GM12864 (cell line): ENCODE results near the gene GRHPR.

Experiments
- DNase-seq: peaks from one replicate; pipeline ENCODE4 v3.0.0-alpha.2; 2011; ENCODE audit warnings: low read depth
- H3K4me3 ChIP-seq: 2 replicates; pipeline ENCODE4 v1.5.1; 2011; ENCODE audit warnings: mild to moderate bottlenecking, low read depth, low read length, control low read depth
- TF ChIP-seq, protein P1 (sequence below): IDR thresholded peaks from 2 replicates; pipeline ENCODE4 v1.5.1; 2011; ENCODE audit warnings: low read depth, mild to moderate bottlenecking, moderate library complexity, low read length, control low read depth, inconsistent platforms; ENCODE audit errors: missing control alignments

Gene GRHPR

DNA sequence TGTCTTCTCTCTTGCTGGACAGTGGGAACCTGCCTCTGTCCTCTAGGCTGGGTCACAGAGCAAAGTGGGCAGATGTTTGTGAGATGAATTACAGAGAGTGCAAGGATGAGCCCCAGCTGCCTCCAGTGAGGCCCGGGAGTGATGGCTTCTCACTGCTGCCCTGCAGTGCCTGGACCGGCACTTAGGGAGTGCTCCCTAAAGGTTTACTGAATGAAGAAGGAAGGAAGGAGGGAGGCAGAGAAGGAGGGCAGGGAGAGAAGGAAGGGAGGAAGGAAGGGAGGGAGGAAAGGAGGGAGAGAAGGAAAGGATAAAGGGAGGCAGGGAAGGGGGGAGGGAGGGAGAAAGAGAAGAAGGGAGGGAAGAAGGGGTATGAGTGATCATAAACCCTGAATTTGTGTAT lies 42.7 kb upstream of the GRHPR start:
- H3K4me3 ChIP-seq = no peak overlapping the region; the same call in 1 of the 2 replicates
- TF ChIP-seq, protein P1, sequence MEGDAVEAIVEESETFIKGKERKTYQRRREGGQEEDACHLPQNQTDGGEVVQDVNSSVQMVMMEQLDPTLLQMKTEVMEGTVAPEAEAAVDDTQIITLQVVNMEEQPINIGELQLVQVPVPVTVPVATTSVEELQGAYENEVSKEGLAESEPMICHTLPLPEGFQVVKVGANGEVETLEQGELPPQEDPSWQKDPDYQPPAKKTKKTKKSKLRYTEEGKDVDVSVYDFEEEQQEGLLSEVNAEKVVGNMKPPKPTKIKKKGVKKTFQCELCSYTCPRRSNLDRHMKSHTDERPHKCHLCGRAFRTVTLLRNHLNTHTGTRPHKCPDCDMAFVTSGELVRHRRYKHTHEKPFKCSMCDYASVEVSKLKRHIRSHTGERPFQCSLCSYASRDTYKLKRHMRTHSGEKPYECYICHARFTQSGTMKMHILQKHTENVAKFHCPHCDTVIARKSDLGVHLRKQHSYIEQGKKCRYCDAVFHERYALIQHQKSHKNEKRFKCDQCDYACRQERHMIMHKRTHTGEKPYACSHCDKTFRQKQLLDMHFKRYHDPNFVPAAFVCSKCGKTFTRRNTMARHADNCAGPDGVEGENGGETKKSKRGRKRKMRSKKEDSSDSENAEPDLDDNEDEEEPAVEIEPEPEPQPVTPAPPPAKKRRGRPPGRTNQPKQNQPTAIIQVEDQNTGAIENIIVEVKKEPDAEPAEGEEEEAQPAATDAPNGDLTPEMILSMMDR = no peak
- no peak for DNase-seq

DNA sequence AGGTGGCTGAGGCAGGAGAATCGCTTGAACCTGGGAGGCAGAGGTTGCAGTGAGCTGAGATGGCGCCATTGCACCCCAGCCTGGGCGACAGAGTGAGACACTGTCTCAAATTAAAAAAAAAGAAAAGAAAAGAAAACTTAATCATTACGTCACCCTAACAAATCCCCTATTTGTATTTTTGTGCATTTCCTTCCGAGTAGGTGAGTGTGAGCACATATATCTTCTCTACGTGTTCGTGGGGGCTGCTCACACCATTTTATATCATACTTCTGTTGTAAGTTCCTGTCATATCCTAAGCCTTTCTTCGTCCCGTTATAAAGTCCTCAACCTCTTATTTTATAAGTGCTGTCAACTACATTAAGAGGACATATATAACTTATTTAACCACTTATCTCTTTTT lies 41.9 kb upstream of the GRHPR start:
- no peak for DNase-seq
- H3K4me3 ChIP-seq = no peak overlapping the region
- TF ChIP-seq, protein P1 = no peak

DNA sequence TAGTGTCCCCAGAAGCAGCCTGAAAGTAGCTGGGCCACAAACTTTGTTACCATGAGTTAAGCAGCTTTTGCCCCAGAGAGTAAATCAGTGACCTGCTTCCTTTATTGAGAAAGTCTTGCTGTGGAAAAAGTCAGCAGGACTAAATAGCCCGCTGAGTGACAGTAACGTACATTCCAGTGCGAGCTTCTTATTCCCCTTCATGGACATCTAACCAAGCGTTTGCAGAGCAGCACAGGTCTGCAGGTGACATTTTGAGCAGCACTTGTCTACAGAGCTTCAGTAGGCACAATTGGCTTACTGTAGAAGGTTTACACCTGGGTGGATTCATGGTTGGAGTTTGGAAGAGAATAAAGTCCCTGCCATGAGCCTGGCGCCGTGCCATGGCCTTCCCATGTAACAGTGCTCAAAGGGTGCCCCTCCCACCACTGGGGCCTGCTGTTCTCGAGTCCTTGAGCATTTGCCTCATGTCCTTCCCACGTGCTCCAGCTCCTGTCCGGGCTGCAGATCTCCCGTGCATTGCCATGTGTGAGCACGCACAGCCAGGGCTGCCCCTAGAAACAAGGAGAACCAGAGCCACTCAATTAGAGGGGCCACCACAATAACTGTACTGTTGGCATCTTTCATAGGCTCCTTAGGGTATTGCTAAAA lies 41.3 kb upstream of the GRHPR start:
- TF ChIP-seq, protein P1 = no peak
- no peak overlapping the region for H3K4me3 ChIP-seq
- DNase-seq = no peak

DNA sequence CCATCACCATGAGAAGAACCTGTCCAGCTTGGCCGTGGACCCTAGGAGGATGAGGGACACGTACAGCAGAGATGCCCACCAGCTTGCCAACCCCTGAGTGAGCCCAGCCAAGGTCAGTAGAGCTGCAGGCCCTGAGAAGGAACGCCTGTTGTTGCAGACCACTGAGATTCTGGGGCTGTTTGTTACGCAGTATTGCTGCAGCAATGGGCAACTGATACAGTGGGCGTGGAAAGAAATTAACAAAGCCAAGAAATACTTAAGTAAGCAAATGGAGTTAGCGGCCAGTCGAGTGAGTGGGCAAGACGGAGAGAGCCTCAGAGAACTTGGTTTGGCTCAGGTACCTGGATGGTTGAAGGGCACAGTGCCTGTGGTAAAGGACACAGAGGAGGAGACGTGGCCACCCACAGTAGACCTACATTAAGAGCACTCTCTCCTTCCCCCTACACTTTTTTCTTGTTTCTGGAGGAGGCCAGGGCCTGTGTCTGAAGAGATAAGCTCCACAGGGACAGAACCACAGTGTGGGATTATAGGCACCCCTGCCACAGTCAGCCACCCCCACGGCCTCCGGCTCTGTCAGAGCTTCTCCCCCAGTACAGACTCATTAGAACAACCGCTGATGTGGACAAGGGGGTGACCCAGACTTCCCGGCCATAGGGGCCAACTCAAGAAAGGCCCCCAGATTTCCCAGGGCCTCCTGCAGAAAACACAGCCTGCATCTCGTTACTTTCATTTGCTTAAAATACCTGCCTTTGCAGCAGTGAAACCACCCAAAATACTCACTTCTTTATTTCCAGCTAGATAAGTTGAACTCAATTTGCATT lies 40.1 kb upstream of the GRHPR start:
- peak; percentile 68 for DNase-seq
- TF ChIP-seq, protein P1 = no peak
- no peak overlapping the region for H3K4me3 ChIP-seq

DNA sequence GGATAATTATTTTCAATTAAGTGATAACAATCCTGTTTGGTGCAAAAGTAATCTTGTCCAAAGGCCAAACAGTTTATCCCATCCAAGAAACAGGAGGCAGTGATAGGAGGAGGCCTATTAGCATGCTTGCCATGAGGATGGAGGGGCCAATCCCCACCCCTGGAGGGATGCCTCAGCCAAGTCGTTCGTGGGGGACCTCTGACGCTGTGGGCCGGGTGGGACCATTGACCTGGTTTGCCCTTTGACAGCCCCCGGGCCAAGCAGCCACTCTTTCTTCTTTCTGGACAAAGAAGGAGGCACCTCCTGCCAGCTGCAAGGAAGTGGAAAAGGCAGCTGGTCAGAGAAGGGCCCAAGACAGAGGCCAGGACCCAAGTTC lies 39.5 kb upstream of the GRHPR start:
- TF ChIP-seq, protein P1 = no peak
- no peak for DNase-seq
- no peak overlapping the region for H3K4me3 ChIP-seq

DNA sequence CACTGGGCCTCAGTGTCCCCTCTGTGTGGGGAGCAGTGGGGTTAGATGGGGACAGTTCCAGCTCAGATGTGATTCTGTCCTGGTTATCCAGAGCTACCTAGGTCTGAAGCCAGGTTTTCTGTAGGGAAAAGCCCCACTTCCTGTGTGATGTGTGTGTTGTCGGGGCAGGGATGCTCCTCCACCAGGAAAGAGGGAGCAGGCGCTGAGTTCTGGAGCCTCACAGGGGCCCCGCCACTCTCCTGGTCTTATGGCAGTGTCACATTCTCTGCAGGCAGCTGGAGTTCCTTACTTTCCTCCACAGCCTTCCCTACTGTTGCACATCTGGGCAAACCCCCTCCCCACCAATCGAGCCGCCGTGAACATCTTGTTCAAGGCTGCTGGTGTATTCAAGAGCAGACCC lies 39.1 kb upstream of the GRHPR start:
- no peak overlapping the region for H3K4me3 ChIP-seq
- TF ChIP-seq, protein P1 = no peak
- DNase-seq = no peak
